ENCODE measurements around the gene CALR3.
A peak's percentile ranks its signal among the peaks of the same experiment; 100 is the strongest.

Gene CALR3

GRCh38 chr19:16470911-16471811 lies 24.8 kb downstream of the CALR3 start:
- TF ChIP-seq FOXM1 (IDR thresholded peaks at IDR 0.05; ENCODE audit: borderline replicate concordance, low read depth): no peak
- TF ChIP-seq MAX (IDR thresholded peaks at IDR 0.05): 0 out of 2 replicates have a peak, but pooled peaks have one; percentile 6

- TF ChIP-seq TAF1 (IDR thresholded peaks at IDR 0.05; ENCODE audit: low read depth) (no peak), RAD21 (IDR thresholded peaks at IDR 0.05; ENCODE audit: low read depth) (no peak), FOXM1 (IDR thresholded peaks at IDR 0.05; ENCODE audit: borderline replicate concordance, low read depth) (no peak), USF1 (IDR thresholded peaks at IDR 0.05) (no peak)
These were observed 25.4 kb downstream of the CALR3 start for GRCh38 chr19:16470541-16470910.

DNA sequence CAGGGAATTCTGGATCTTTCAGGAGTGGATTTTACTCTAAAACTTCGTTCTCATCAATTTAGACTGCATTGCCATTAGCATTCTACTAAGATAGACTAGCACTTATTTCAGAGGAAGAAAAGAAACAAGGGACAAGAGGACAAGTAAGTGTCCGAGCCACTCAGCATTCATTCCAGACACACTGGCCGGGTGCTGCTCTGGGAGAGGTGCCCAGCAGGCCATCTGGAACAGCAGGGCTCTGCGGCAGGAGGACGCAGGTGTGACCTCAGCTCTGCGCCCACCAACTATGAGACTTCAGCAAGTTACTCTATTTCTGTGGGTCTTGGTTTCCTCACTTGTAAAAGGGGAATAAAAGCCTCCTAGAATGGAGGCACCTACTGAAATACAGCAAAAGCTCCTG lies 28.4 kb downstream of the CALR3 start:
- no peak for TF ChIP-seq TEAD4 (IDR thresholded peaks at IDR 0.05)
- TF ChIP-seq CEBPB (IDR thresholded peaks at IDR 0.05): no peak
- no peak for TF ChIP-seq TCF12 (IDR thresholded peaks at IDR 0.05; ENCODE audit: low read depth)
- TF ChIP-seq CREB1 (IDR thresholded peaks at IDR 0.05; ENCODE audit: low read depth): no peak
- no peak for TF ChIP-seq YY1 (IDR thresholded peaks at IDR 0.05; ENCODE audit: low read depth)
- TF ChIP-seq MAX (IDR thresholded peaks at IDR 0.05): no peak
- no peak for TF ChIP-seq RAD21 (IDR thresholded peaks at IDR 0.05; ENCODE audit: low read depth)
- no peak for TF ChIP-seq USF1 (IDR thresholded peaks at IDR 0.05)
- TF ChIP-seq TAF1 (IDR thresholded peaks at IDR 0.05; ENCODE audit: low read depth): no peak
- TF ChIP-seq ZBTB7A (IDR thresholded peaks at IDR 0.05; ENCODE audit: low read depth): no peak
- TF ChIP-seq NFIC (IDR thresholded peaks at IDR 0.05): no peak
- no peak for TF ChIP-seq EGR1 (IDR thresholded peaks at IDR 0.05)
- TF ChIP-seq, protein P1, sequence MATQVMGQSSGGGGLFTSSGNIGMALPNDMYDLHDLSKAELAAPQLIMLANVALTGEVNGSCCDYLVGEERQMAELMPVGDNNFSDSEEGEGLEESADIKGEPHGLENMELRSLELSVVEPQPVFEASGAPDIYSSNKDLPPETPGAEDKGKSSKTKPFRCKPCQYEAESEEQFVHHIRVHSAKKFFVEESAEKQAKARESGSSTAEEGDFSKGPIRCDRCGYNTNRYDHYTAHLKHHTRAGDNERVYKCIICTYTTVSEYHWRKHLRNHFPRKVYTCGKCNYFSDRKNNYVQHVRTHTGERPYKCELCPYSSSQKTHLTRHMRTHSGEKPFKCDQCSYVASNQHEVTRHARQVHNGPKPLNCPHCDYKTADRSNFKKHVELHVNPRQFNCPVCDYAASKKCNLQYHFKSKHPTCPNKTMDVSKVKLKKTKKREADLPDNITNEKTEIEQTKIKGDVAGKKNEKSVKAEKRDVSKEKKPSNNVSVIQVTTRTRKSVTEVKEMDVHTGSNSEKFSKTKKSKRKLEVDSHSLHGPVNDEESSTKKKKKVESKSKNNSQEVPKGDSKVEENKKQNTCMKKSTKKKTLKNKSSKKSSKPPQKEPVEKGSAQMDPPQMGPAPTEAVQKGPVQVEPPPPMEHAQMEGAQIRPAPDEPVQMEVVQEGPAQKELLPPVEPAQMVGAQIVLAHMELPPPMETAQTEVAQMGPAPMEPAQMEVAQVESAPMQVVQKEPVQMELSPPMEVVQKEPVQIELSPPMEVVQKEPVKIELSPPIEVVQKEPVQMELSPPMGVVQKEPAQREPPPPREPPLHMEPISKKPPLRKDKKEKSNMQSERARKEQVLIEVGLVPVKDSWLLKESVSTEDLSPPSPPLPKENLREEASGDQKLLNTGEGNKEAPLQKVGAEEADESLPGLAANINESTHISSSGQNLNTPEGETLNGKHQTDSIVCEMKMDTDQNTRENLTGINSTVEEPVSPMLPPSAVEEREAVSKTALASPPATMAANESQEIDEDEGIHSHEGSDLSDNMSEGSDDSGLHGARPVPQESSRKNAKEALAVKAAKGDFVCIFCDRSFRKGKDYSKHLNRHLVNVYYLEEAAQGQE (IDR thresholded peaks at IDR 0.05; ENCODE audit: low read depth): no peak
- TF ChIP-seq FOXM1 (IDR thresholded peaks at IDR 0.05; ENCODE audit: borderline replicate concordance, low read depth): no peak
- TF ChIP-seq EP300 (IDR thresholded peaks at IDR 0.05; ENCODE audit: borderline replicate concordance): no peak

DNA sequence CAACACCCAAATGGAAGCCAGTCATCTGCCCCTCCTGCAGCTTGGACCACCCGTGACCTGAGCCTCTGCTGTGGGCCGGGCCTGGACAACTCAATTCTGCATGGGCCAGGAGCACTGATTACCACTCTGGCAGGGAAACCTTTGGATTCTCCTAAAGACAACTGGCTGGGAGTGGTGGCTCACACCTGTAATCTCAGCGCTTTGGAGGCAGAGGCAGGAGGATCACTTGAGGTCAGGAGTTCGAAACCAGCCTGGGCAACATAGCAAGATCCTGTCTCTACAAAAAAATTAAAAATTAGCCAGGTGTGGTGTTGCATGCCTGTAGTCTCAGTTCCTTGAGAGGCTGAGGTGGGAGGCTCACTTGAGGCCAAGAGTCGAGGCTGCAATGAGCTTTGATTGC lies 30.7 kb downstream of the CALR3 start:
- no peak for TF ChIP-seq RAD21 (IDR thresholded peaks at IDR 0.05; ENCODE audit: low read depth)
- no peak for TF ChIP-seq TCF12 (IDR thresholded peaks at IDR 0.05; ENCODE audit: low read depth)
- TF ChIP-seq, protein P1 (IDR thresholded peaks at IDR 0.05; ENCODE audit: low read depth): no peak
- no peak for TF ChIP-seq CREB1 (IDR thresholded peaks at IDR 0.05; ENCODE audit: low read depth)
- TF ChIP-seq FOXM1 (IDR thresholded peaks at IDR 0.05; ENCODE audit: borderline replicate concordance, low read depth): no peak
- TF ChIP-seq USF1 (IDR thresholded peaks at IDR 0.05): no peak
- no peak for TF ChIP-seq YY1 (IDR thresholded peaks at IDR 0.05; ENCODE audit: low read depth)
- no peak for TF ChIP-seq CEBPB (IDR thresholded peaks at IDR 0.05)
- TF ChIP-seq TEAD4 (IDR thresholded peaks at IDR 0.05): no peak
- no peak for TF ChIP-seq NFIC (IDR thresholded peaks at IDR 0.05)
- no peak for TF ChIP-seq EP300 (IDR thresholded peaks at IDR 0.05; ENCODE audit: borderline replicate concordance)
- no peak for TF ChIP-seq EGR1 (IDR thresholded peaks at IDR 0.05)
- TF ChIP-seq MAX (IDR thresholded peaks at IDR 0.05): no peak

DNA sequence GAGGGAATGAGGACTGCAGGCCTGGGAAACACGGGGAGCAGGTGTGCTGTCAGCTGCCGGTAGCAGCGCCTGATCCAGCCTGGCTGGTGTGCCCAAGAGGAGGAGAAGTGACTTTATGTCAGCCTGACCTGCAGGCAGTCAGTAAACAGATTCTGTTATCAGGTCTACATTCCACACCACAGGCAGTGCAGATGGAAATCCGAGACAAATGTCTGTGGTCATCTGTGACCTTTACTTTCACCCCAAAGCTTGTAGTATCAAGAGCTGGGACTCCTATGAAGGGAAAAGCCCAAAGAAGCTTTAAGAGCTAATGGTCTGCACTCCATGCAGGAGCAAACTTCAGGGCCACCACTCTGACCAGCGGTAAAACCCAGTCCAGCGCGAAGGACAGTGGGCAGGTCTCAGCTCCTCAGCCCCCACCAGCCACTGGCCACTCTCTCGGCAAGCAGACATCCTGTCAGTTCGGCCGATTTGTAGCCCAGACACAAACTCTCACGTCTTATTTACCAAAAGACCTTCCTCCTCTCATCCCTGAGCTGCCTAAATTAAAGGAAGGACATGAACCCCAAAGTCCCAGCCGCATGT lies 31.9 kb downstream of the CALR3 start:
- TF ChIP-seq TAF1 (IDR thresholded peaks at IDR 0.05; ENCODE audit: low read depth) (no peak), TCF12 (IDR thresholded peaks at IDR 0.05; ENCODE audit: low read depth) (0 out of 2 replicates have a peak, but pooled peaks have one; percentile 16)
